A549 treated with Hydrocortisone at 1 μM for 4 hours (cell line): ENCODE data around the gene LSS. TPM values are rescaled to one million over a fixed set of nuclear protein-coding genes. Genes with fewer than 3 reads are reported as not detected.

Source experiments
- total RNA-seq: library from RNA; stranded (reverse); fragments of 200-300 nt; extraction: Qiagen RNA extraction; gene quantifications from 5 replicates; pipeline ENCODE4 v1.2.3, GENCODE V29; 2022

LSS gene
- 14.7 to 17.7 TPM (median 15.0 TPM) in 5 replicates for total RNA-seq

GRCh38 chr21:46228345-46229051 is at the start of gene LSS:
LSS (minus strand) TSS chr21:46228774; CDS start chr21:46228745, 29 bp downstream.

GRCh38 chr21:46183910-46184624 is 44.5 kb downstream of the LSS start, which contains the start of gene SPATC1L:
SPATC1L (minus strand) TSS chr21:46184459; CDS start chr21:46182816, 1,643 bp downstream.

DNA sequence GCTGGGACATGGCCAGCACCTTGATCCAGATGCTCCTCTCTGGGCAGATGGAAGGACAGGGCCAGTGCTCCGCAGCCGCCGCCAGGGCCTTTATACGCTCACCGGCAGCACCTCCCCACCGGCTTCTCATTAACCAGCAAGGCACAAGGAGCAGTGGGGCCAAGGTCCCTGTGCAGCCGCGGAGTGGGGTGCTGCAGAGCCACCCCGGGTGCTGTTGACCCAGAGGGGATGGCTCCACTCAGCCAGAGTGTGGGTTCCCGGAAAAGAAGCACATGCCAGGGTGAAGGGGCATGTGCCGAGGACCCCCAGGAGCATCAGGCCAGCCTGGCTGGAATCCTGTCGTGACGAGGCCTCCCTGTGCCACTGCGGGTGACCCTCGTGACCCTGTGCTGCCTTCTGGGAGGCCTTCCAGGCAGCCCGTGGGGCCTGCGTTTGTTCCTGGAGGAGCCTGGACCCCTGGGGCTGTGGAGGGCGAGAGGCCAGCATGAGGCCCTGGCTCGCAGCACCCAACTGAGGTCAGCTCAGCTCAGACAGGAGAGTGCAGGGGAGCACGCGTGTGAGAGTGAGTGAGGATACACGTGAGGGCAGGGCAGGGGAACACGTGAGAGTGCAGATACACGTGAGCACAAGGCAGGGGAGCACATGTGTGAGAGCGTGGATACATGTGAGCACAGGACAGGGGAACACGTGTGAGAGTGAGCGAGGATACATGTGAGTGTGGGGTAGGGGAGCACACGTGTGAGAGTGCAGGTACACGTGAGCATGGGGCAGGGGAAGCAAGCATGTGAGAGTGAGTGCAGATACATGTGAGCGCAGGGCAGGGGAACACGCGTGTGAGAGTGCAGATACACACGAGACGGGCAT is 72.8 kb downstream of the LSS start, which contains the start of gene FTCD:
FTCD (minus strand) TSS at position 66 of the 864 bp plus-strand sequence; CDS start at position 10, 56 bp downstream.

Other genes starting within 250 kb of the LSS start
- 18.1 to 21.6 TPM (median 20.3 TPM) in 5 replicates for gene COL6A1, start 247.0 kb downstream of the LSS start, total RNA-seq
- 14.6 to 17.8 TPM (median 16.9 TPM) in 5 replicates for gene COL6A2, start 130.7 kb downstream of the LSS start, total RNA-seq
- gene FTCD, start 73.2 kb downstream of the LSS start, total RNA-seq = 0.11 to 0.24 TPM (median 0.15 TPM) in 3 of 5 replicates, not detected in the others
- gene SPATC1L, start 44.3 kb downstream of the LSS start, total RNA-seq = 0.29 to 0.54 TPM (median 0.38 TPM) in 5 replicates
- 33.5 to 41.8 TPM (median 40.5 TPM) in 5 replicates for gene MCM3AP, start 56.8 kb upstream of the LSS start, total RNA-seq
- 25.5 to 30.1 TPM (median 27.6 TPM) in 5 replicates for gene YBEY, start 57.6 kb upstream of the LSS start, total RNA-seq
- gene C21orf58, start 95.1 kb upstream of the LSS start, total RNA-seq = 4.1 to 5.5 TPM (median 4.6 TPM) in 5 replicates
- 13.5 to 15.7 TPM (median 15.4 TPM) in 5 replicates for gene PCNT, start 95.4 kb upstream of the LSS start, total RNA-seq
- gene DIP2A, start 230.1 kb upstream of the LSS start, total RNA-seq = 10.0 to 12.8 TPM (median 12.6 TPM) in 5 replicates